Right lobe of liver (tissue), 6 donors: ENCODE results near the gene DNAJC10. TPM values are rescaled to one million over a fixed set of nuclear protein-coding genes. Genes with fewer than 3 reads are reported as not detected.

Experiments used
- ATAC-seq, 4 donors: fragments of 200-7000 bp; cut with Tn5 transposase; one replicate each; pipeline ENCODE4 v1.9.1; 2020; ENCODE audit warnings: mild to moderate bottlenecking in 4 of 4, moderate library complexity in 4 of 4
- DNase-seq, 3 donors: peaks; one replicate each; pipeline ENCODE4 v3.0.0-alpha.2; 2020
- H3K27ac ChIP-seq, 3 donors: fragments of 200-600 bp; one replicate each; pipeline ENCODE4 v1.8.0; 2022
- H3K27me3 ChIP-seq, 2 donors: fragments of 200-600 bp; one replicate each; pipeline ENCODE4 v1.8.0; 2022
- H3K36me3 ChIP-seq, 4 donors: fragments of 200-600 bp; sonication (generic) in 1 of 4; one replicate each; pipeline versions ENCODE4 v1.5.1 to v1.8.0; 2017 to 2022; ENCODE audit warnings: control low read depth in 1 of 4
- H3K4me1 ChIP-seq, 4 donors: fragments of 200-600 bp; sonication (generic) in 1 of 4; one replicate each; pipeline versions ENCODE4 v1.5.1 to v1.8.0; 2017 to 2022; ENCODE audit warnings: control low read depth in 1 of 4
- H3K4me3 ChIP-seq, 3 donors: fragments of 200-600 bp; one replicate each; pipeline ENCODE4 v1.8.0; 2022
- H3K9me3 ChIP-seq, 4 donors: fragments of 200-600 bp; sonication (generic) in 1 of 4; one replicate each; pipeline versions ENCODE4 v1.5.1 to v1.8.0; 2017 to 2022; ENCODE audit warnings: control low read depth in 1 of 4
- CTCF ChIP-seq, 4 donors: fragments of 200-600 bp in 3 of 4; fragments of 450-650 bp in 1 of 4; IDR thresholded peaks; one replicate each; pipeline versions ENCODE4 v1.5.1 to v1.8.0; 2016 to 2022; ENCODE audit warnings: antibody characterized with exemption in 4 of 4, mild to moderate bottlenecking in 2 of 4
- POLR2A ChIP-seq: fragments of 450-650 bp; IDR thresholded peaks from one replicate; pipeline ENCODE4 v1.6.1; 2017; ENCODE audit warnings: antibody characterized with exemption, mild to moderate bottlenecking
- WGBS: methylation state at CpG from one replicate; pipeline ENCODE4 v1.1.6; 2018; ENCODE audit warnings: low coverage, low lambda C conversion rate; ENCODE audit not compliant: insufficient coverage; ENCODE audit errors: missing lambda C conversion rate; 5-methylcytosine and 5-hydroxymethylcytosine counted together
- intact Hi-C, 2 donors: fragments of 100-400 bp; cut with DNase I; formaldehyde crosslinking; loops; one replicate each; pipeline versions ENCODE4 v1.11.2 to v1.14.1; 2022
- total RNA-seq, 6 experiments: library from RNA; depleted of rRNA in 2 of 6; stranded (reverse); fragments of >200 nt in 2 of 6; fragmentation: NEBNext Ultra II Directional in 3 of 6; extraction: Animal tissue kit (Norgen Biotek cat#: 25700) in 3 of 6; gene quantifications; one replicate each; pipeline versions ENCODE4 v1.1.0 to v1.2.4, GENCODE V29; 2016 to 2023
- donor health status: DM: no; HTN: yes; CAD: no.
- donor health status: DM: no; HTN: no; CAD: no.
- donor health status: DM: no; HTN: no; CAD: no.
- donor health status: DM: no; HTN: yes; CAD: no.
- donor health status: DM: no; HTN: yes; CAD: no.

The DNAJC10 gene
- total RNA-seq, 6 experiments from 2014 or later, result 26.1 to 37.7 (median 33.0) TPM

- TF ChIP-seq CTCF (IDR thresholded peaks at IDR 0.05) (no peak), POLR2A (no peak)
- DNase-seq, result no peak
- ATAC-seq, result no peak
- Histone ChIP-seq H3K27ac (no peak overlapping the region), H3K4me1 (no peaks in the 10 kb centered on the region), H3K27me3 (no peaks in the 10 kb centered on the region), H3K36me3 (no peaks in the 10 kb centered on the region), H3K9me3 (no peaks in the 10 kb centered on the region), H3K4me3 (no peak overlapping the region)
- intact Hi-C loops, result no loop called here
- WGBS, result 73% methylated on average over 3 of the region's 3 CpGs
These were observed 91.3 kb downstream of the DNAJC10 start for GRCh38 chr2:182807319-182807718.

- DNase-seq (no peak), ATAC-seq (peak in 2 of 4 donors; percentile 28 to 65)
- Histone ChIP-seq H3K27me3 (no peaks in the 10 kb centered on the region), H3K27ac (no peak overlapping the region), H3K9me3 (no peaks in the 10 kb centered on the region), H3K4me3 (no peak overlapping the region), H3K36me3 (no peaks in the 10 kb centered on the region), H3K4me1 (no peaks in the 10 kb centered on the region)
- TF ChIP-seq CTCF (IDR thresholded peaks at IDR 0.05) (no peak), POLR2A (no peak)
- intact Hi-C loops, result no loop called here
- 37% methylated on average over 3 of the region's 3 CpGs for WGBS
These were observed 94.0 kb downstream of the DNAJC10 start for GRCh38 chr2:182810087-182810486.

- no peaks in the 10 kb centered on the region for H3K27me3 ChIP-seq
- H3K9me3 ChIP-seq, result no peaks in the 10 kb centered on the region
- WGBS, result 82% methylated on average over 6 of the region's 6 CpGs
- H3K27ac ChIP-seq, result no peak overlapping the region
- H3K36me3 ChIP-seq, result no peaks in the 10 kb centered on the region
- DNase-seq, result no peak
- no peak overlapping the region for H3K4me3 ChIP-seq
- intact Hi-C loops, result no loop called here
- no peak for ATAC-seq
- H3K4me1 ChIP-seq, result no peaks in the 10 kb centered on the region
- TF ChIP-seq POLR2A (no peak), CTCF (IDR thresholded peaks at IDR 0.05) (no peak)
These were observed 98.3 kb downstream of the DNAJC10 start for GRCh38 chr2:182814380-182814779.

GRCh38 chr2:182814804-182815203, 98.7 kb downstream of the DNAJC10 start:
- Histone ChIP-seq H3K27ac (no peak overlapping the region), H3K4me3 (no peak overlapping the region), H3K9me3 (no peaks in the 10 kb centered on the region), H3K27me3 (no peaks in the 10 kb centered on the region), H3K4me1 (no peaks in the 10 kb centered on the region), H3K36me3 (no peaks in the 10 kb centered on the region)
- intact Hi-C loops, result no loop called here
- DNase-seq, result no peak
- ATAC-seq, result no peak
- WGBS, result 55% methylated on average over 1 of the region's 3 CpGs
- TF ChIP-seq CTCF (IDR thresholded peaks at IDR 0.05), result no peak
- TF ChIP-seq POLR2A, result no peak

GRCh38 chr2:182816866-182817265, 100.8 kb downstream of the DNAJC10 start:
- DNase-seq (no peak), ATAC-seq (no peak)
- H3K4me1 ChIP-seq, result no peaks in the 10 kb centered on the region
- intact Hi-C loops, result no loop called here
- TF ChIP-seq CTCF (IDR thresholded peaks at IDR 0.05), result no peak
- TF ChIP-seq POLR2A, result no peak
- no peaks in the 10 kb centered on the region for H3K27me3 ChIP-seq
- H3K27ac ChIP-seq, result no peak overlapping the region
- no peaks in the 10 kb centered on the region for H3K36me3 ChIP-seq
- no peaks in the 10 kb centered on the region for H3K9me3 ChIP-seq
- no peak overlapping the region for H3K4me3 ChIP-seq
